OCI-LY7 (cell line): ENCODE measurements around the gene EPB41L4A. TPM values are rescaled to one million over a fixed set of nuclear protein-coding genes. Genes with fewer than 3 reads are reported as not detected.

Experiments used
- BruUV-seq: library from RNA; stranded (reverse); fragments of 400-500 nt; replicated peaks from 2 replicates; lab custom pipeline; 2021; lab: Mats Ljungman, UMichigan
- CTCF ChIA-PET: fragments of 300-600 bp; sonication (Branson Sonifier 250); formaldehyde crosslinking; loops from one replicate; lab custom pipeline; 2022; ENCODE audit warnings: antibody characterized with exemption; ENCODE audit not compliant: unreplicated experiment; lab: Charles Lee
- POLR2A ChIA-PET: fragments of 300-600 bp; sonication (Branson Sonifier 250); formaldehyde crosslinking; loops from one replicate; lab custom pipeline; 2022; ENCODE audit warnings: antibody characterized with exemption; lab: Charles Lee
- DNase-seq: peaks from one replicate; pipeline ENCODE4 v3.0.0-alpha.2; 2015; ENCODE audit warnings: low spot score
- H2AFZ ChIP-seq: fragments of 200-600 bp; sonication (generic), shearing (Covaris generic); 2 replicates; pipeline ENCODE4 v1.6.1; 2014; ENCODE audit warnings: mild to moderate bottlenecking, antibody characterized with exemption, low read length, moderate library complexity
- H3K27ac ChIP-seq: fragments of 200-600 bp; sonication (generic); 2 replicates; pipeline ENCODE4 v1.5.1; 2014; ENCODE audit warnings: mixed run types, low read depth, mild to moderate bottlenecking, moderate library complexity, low read length, inconsistent platforms; ENCODE audit not compliant: poor library complexity, severe bottlenecking
- H3K36me3 ChIP-seq: fragments of 200-600 bp; sonication (generic); 2 replicates; pipeline ENCODE4 v1.6.1; 2014; ENCODE audit warnings: mild to moderate bottlenecking, antibody characterized with exemption, low read length, moderate library complexity, mixed read lengths; ENCODE audit not compliant: insufficient read depth
- H3K4me1 ChIP-seq: fragments of 200-600 bp; sonication (generic); 2 replicates; pipeline ENCODE4 v1.5.1; 2014; ENCODE audit warnings: mild to moderate bottlenecking, low read length; ENCODE audit not compliant: insufficient read depth, poor library complexity, severe bottlenecking
- H3K4me2 ChIP-seq: fragments of 200-600 bp; sonication (generic); 2 replicates; pipeline ENCODE4 v1.6.1; 2014; ENCODE audit warnings: mild to moderate bottlenecking, low read length
- H3K4me3 ChIP-seq: fragments of 200-600 bp; sonication (generic); 2 replicates; pipeline ENCODE4 v1.5.1; 2014; ENCODE audit warnings: mild to moderate bottlenecking, low read depth, low read length; ENCODE audit not compliant: poor library complexity, severe bottlenecking
- H3K79me2 ChIP-seq: fragments of 200-600 bp; sonication (generic); 2 replicates; pipeline ENCODE4 v1.6.1; 2016; ENCODE audit warnings: low read depth, mild to moderate bottlenecking, low read length, moderate library complexity, mixed read lengths; ENCODE audit not compliant: insufficient read depth
- H3K9me2 ChIP-seq: fragments of 200-600 bp; sonication (generic); 2 replicates; pipeline ENCODE4 v1.6.1; 2016; ENCODE audit warnings: mild to moderate bottlenecking, low read length, mixed read lengths; ENCODE audit not compliant: insufficient read depth
- H3K9me3 ChIP-seq: fragments of 200-600 bp; sonication (generic); 2 replicates; pipeline ENCODE4 v1.6.1; 2014; ENCODE audit warnings: mild to moderate bottlenecking, mixed run types, low read length, mixed read lengths
- H4K20me1 ChIP-seq: fragments of 200-600 bp; sonication (generic); 2 replicates; pipeline ENCODE4 v1.6.1; 2014; ENCODE audit warnings: mild to moderate bottlenecking, antibody characterized with exemption, low read length, moderate library complexity, mixed read lengths; ENCODE audit not compliant: insufficient read depth
- CTCF ChIP-seq: fragments of 200-600 bp; sonication (generic); conservative IDR thresholded peaks from 2 replicates; pipeline ENCODE4 v1.5.1; 2014; ENCODE audit warnings: mild to moderate bottlenecking, antibody characterized with exemption, low read length, moderate library complexity, mixed read lengths
- EZH2phosphoT487 ChIP-seq: fragments of 200-600 bp; sonication (generic); IDR thresholded peaks from 2 replicates; pipeline ENCODE4 v1.6.1; 2018; ENCODE audit warnings: low read depth, borderline replicate concordance, mild to moderate bottlenecking, mixed run types, antibody characterized with exemption, low read length, moderate library complexity, mixed read lengths
- intact Hi-C: fragments of 100-400 bp; cut with micrococcal nuclease; formaldehyde crosslinking; loops from one replicate; pipeline ENCODE4 v1.10.0; 2022; ENCODE audit not compliant: unreplicated experiment
- total RNA-seq, 2 experiments: library from RNA; depleted of rRNA in 1 of 2; stranded (reverse); fragments of >200 nt in 1 of 2; shearing (Covaris generic) in 1 of 2; gene quantifications; 2 replicates each; pipeline ENCODE4 v1.2.3, GENCODE V29; 2014 to 2022

EPB41L4A gene
- total RNA-seq, 2 experiments from 2014 or later: 0.03 TPM; not detected in 1

- no peak overlapping the region for H3K27ac ChIP-seq
- intact Hi-C loops: loop anchor here (1.0 kb wide), 1 partner anchor 245 kb away; no protein-coding TSS in a partner anchor
- H3K4me3 ChIP-seq: no peak overlapping the region
- H3K4me1 ChIP-seq: peaks cover 5% of the 10 kb centered on the region
- POLR2A ChIA-PET: interaction anchor here (0.9 kb wide), 1 partner anchor 246 kb away, joined by 3 read pairs; no protein-coding TSS in a partner anchor
- no peaks in the 10 kb centered on the region for H3K9me2 ChIP-seq
- no peaks in the 10 kb centered on the region for H3K36me3 ChIP-seq
- no peak overlapping the region for H2AFZ ChIP-seq
- TF ChIP-seq EZH2phosphoT487 (no peak), CTCF (peak; percentile 70)
- CTCF ChIA-PET: no interaction called here
- DNase-seq: peak; percentile 37
- no TSS peak for BruUV-seq
- no peaks in the 10 kb centered on the region for H3K79me2 ChIP-seq
- H3K4me2 ChIP-seq: peak overlapping the region; percentile 21; the same call in 1 of the 2 replicates
- no peaks in the 10 kb centered on the region for H3K9me3 ChIP-seq
- no peaks in the 10 kb centered on the region for H4K20me1 ChIP-seq
These were observed 1.1 kb upstream of the EPB41L4A start for GRCh38 chr5:112419986-112420864.

- H3K4me3 ChIP-seq: no peak overlapping the region
- no peaks in the 10 kb centered on the region for H3K9me2 ChIP-seq
- H2AFZ ChIP-seq: 0 out of 2 replicates have a peak overlapping the region, but pooled peaks have one; percentile 1
- peaks cover 5% of the 10 kb centered on the region for H3K4me1 ChIP-seq
- ChIA-PET CTCF (no interaction called here), POLR2A (no interaction called here)
- no peaks in the 10 kb centered on the region for H4K20me1 ChIP-seq
- no peaks in the 10 kb centered on the region for H3K9me3 ChIP-seq
- no peak for TF ChIP-seq CTCF
- TF ChIP-seq EZH2phosphoT487: no peak
- BruUV-seq: no TSS peak
- H3K79me2 ChIP-seq: no peaks in the 10 kb centered on the region
- H3K27ac ChIP-seq: no peak overlapping the region
- H3K4me2 ChIP-seq: peak overlapping the region; percentile 41
- no peaks in the 10 kb centered on the region for H3K36me3 ChIP-seq
- intact Hi-C loops: no loop called here
- DNase-seq: no peak
These were observed 366 bp downstream of the EPB41L4A start for GRCh38 chr5:112418659-112419163.
